Suprapubic skin (tissue), 4 donors: ENCODE measurements around the gene TSSK2. TPM values are rescaled to one million over a fixed set of nuclear protein-coding genes. Genes with fewer than 3 reads are reported as not detected.

ENCODE experiments used
- DNase-seq, 2 donors: peaks; one replicate each; pipeline ENCODE4 v3.0.0-alpha.2; 2019; ENCODE audit warnings: low spot score in 2 of 2
- H3K27ac ChIP-seq: fragments of 200-600 bp; sonication (generic); one replicate; pipeline ENCODE4 v1.5.1; 2019
- H3K27me3 ChIP-seq: fragments of 200-600 bp; sonication (generic); one replicate; pipeline ENCODE4 v1.5.1; 2019
- H3K36me3 ChIP-seq: fragments of 200-600 bp; sonication (generic); one replicate; pipeline ENCODE4 v1.5.1; 2019
- H3K4me1 ChIP-seq: fragments of 200-600 bp; sonication (generic); one replicate; pipeline ENCODE4 v1.5.1; 2019
- H3K4me3 ChIP-seq: fragments of 200-600 bp; sonication (generic); one replicate; pipeline ENCODE4 v1.5.1; 2019; ENCODE audit warnings: mild to moderate bottlenecking
- H3K9me3 ChIP-seq: fragments of 200-600 bp; sonication (generic); one replicate; pipeline ENCODE4 v1.5.1; 2019
- CTCF ChIP-seq, 2 donors: fragments of 200-600 bp in 1 of 2; fragments of 450-650 bp in 1 of 2; sonication (generic) in 1 of 2; IDR thresholded peaks; one replicate each; pipeline ENCODE4 v1.5.1; 2016 to 2019; ENCODE audit warnings: antibody characterized with exemption in 2 of 2, mild to moderate bottlenecking in 1 of 2, moderate library complexity in 1 of 2
- EP300 ChIP-seq: sonication (generic); formaldehyde crosslinking; IDR thresholded peaks from one replicate; pipeline ENCODE4 v1.6.1; 2017; ENCODE audit warnings: antibody characterized with exemption
- POLR2A ChIP-seq, 2 donors: fragments of 450-650 bp; IDR thresholded peaks; one replicate each; pipeline ENCODE4 v1.6.1; 2017; ENCODE audit warnings: antibody characterized with exemption in 2 of 2, mild to moderate bottlenecking in 2 of 2, moderate library complexity in 2 of 2
- POLR2AphosphoS5 ChIP-seq, 3 donors: sonication (generic); formaldehyde crosslinking; IDR thresholded peaks; one replicate each; pipeline ENCODE4 v1.6.1; 2017; ENCODE audit warnings: antibody characterized with exemption in 3 of 3
- WGBS: methylation state at CpG from one replicate; pipeline ENCODE4 v1.1.5; 2018; 5-methylcytosine and 5-hydroxymethylcytosine counted together
- total RNA-seq, 4 donors: library from RNA; depleted of rRNA; stranded (reverse); fragments of >200 nt; gene quantifications; one replicate each; pipeline ENCODE4 v1.1.0, GENCODE V29; 2016

TSSK2 gene
- total RNA-seq, 4 donors from 2014 or later: not detected

GRCh38 chr22:19178657-19179496 is 47.8 kb downstream of the TSSK2 start, which contains the start of gene SLC25A1:
SLC25A1 (minus strand) TSS chr22:19178736; CDS start chr22:19178673, 63 bp downstream.
- peak; percentile 91 to 93 for DNase-seq
- Histone ChIP-seq H3K4me1 (peaks cover 45% of the 10 kb centered on the region), H3K36me3 (no peaks in the 10 kb centered on the region), H3K9me3 (no peaks in the 10 kb centered on the region), H3K4me3 (peak within 1 kb of the TSS; percentile 94), H3K27me3 (no peaks in the 10 kb centered on the region), H3K27ac (peak within 1 kb of the TSS; percentile 92)
- no peak for TF ChIP-seq POLR2A (IDR thresholded peaks at IDR 0.05)
- TF ChIP-seq CTCF (IDR thresholded peaks at IDR 0.05): no peak
- 3% methylated on average over 21 of the region's 86 CpGs for WGBS

GRCh38 chr22:19179497-19180048 is 48.5 kb downstream of the TSSK2 start:
- H3K36me3 ChIP-seq: no peaks in the 10 kb centered on the region
- 70% methylated on average over 7 of the region's 15 CpGs for WGBS
- no peak for TF ChIP-seq EP300
- peak; percentile 43 to 69 for TF ChIP-seq CTCF (IDR thresholded peaks at IDR 0.05)
- H3K9me3 ChIP-seq: no peaks in the 10 kb centered on the region
- H3K4me3 ChIP-seq: peak overlapping the region; percentile 94
- peaks cover 38% of the 10 kb centered on the region for H3K4me1 ChIP-seq
- no peaks in the 10 kb centered on the region for H3K27me3 ChIP-seq
- DNase-seq: peak in 1 of 2 donors; percentile 86
- H3K27ac ChIP-seq: peak overlapping the region; percentile 92

- no peaks in the 10 kb centered on the region for H3K27me3 ChIP-seq
- H3K4me1 ChIP-seq: peaks cover 34% of the 10 kb centered on the region
- H3K4me3 ChIP-seq: no peak overlapping the region
- no peaks in the 10 kb centered on the region for H3K36me3 ChIP-seq
- TF ChIP-seq EP300 (no peak), POLR2AphosphoS5 (IDR thresholded peaks at IDR 0.05) (no peak), CTCF (IDR thresholded peaks at IDR 0.05) (no peak)
- 87% methylated on average over 8 of the region's 9 CpGs for WGBS
- no peak for DNase-seq
- no peak overlapping the region for H3K27ac ChIP-seq
- no peaks in the 10 kb centered on the region for H3K9me3 ChIP-seq
Measured at GRCh38 chr22:19180234-19180633, 49.1 kb downstream of the TSSK2 start.

GRCh38 chr22:19180740-19181410 is 49.8 kb downstream of the TSSK2 start:
- H3K4me1 ChIP-seq: peaks cover 31% of the 10 kb centered on the region
- H3K9me3 ChIP-seq: no peaks in the 10 kb centered on the region
- no peaks in the 10 kb centered on the region for H3K27me3 ChIP-seq
- H3K27ac ChIP-seq: no peak overlapping the region
- TF ChIP-seq POLR2AphosphoS5 (IDR thresholded peaks at IDR 0.05) (no peak), EP300 (no peak), POLR2A (IDR thresholded peaks at IDR 0.05) (no peak), CTCF (IDR thresholded peaks at IDR 0.05) (no peak)
- no peak overlapping the region for H3K4me3 ChIP-seq
- DNase-seq: no peak
- H3K36me3 ChIP-seq: no peaks in the 10 kb centered on the region
- 87% methylated on average over 9 of the region's 11 CpGs for WGBS
